ENCODE data around the gene LDHAL6A. TPM values are rescaled to one million over a fixed set of nuclear protein-coding genes. Genes with fewer than 3 reads are reported as not detected.

LDHAL6A gene
- total RNA-seq, 1 experiment from 2014 or later, result not detected

GRCh38 chr11:18485913-18486528, 30.4 kb downstream of the LDHAL6A start (continued):
- TF ChIP-seq EMX1 (CRISPR knock-in tag; IDR thresholded peaks at IDR 0.05) (no peak), ZNF232 (CRISPR knock-in tag; IDR thresholded peaks at IDR 0.05) (no peak), ATF6 (CRISPR knock-in tag; IDR thresholded peaks at IDR 0.05) (no peak), ZBTB21 (CRISPR knock-in tag; IDR thresholded peaks at IDR 0.05; ENCODE audit: borderline replicate concordance) (no peak), PRDM15 (CRISPR knock-in tag; IDR thresholded peaks at IDR 0.05) (no peak), ESRRA (CRISPR knock-in tag; IDR thresholded peaks at IDR 0.05; ENCODE audit: borderline replicate concordance) (no peak)

GRCh38 chr11:18490319-18490718, 34.7 kb downstream of the LDHAL6A start:
- Mint-ChIP-seq H3K4me1 (no peaks in the 10 kb centered on the region), H3K36me3 (peaks cover 13% of the 10 kb centered on the region), H3K4me3 (no peak overlapping the region), H3K9me3 (no peaks in the 10 kb centered on the region), H3K27ac (peak overlapping the region; percentile 2; the same call in 1 of the 2 replicates), H3K27me3 (ENCODE audit: low read depth) (no peaks in the 10 kb centered on the region)
- TF ChIP-seq OVOL2 (CRISPR knock-in tag; IDR thresholded peaks at IDR 0.05; ENCODE audit: borderline replicate concordance) (no peak), USF2 (CRISPR knock-in tag; IDR thresholded peaks at IDR 0.05) (no peak), SMAD3 (CRISPR knock-in tag; IDR thresholded peaks at IDR 0.05; ENCODE audit: borderline replicate concordance) (no peak), ERG (CRISPR knock-in tag; IDR thresholded peaks at IDR 0.05) (no peak), JAZF1 (CRISPR knock-in tag; IDR thresholded peaks at IDR 0.05) (no peak), ZNF219 (CRISPR knock-in tag; IDR thresholded peaks at IDR 0.05; ENCODE audit: borderline replicate concordance) (no peak), TCF7 (CRISPR knock-in tag; IDR thresholded peaks at IDR 0.05; ENCODE audit: low read depth) (no peak), FOXP4 (CRISPR knock-in tag; IDR thresholded peaks at IDR 0.05) (no peak), E2F5 (CRISPR knock-in tag; IDR thresholded peaks at IDR 0.05) (no peak), ZNF396 (CRISPR knock-in tag; IDR thresholded peaks at IDR 0.05; ENCODE audit: borderline replicate concordance) (no peak)
- DNase-seq (ENCODE audit: low spot score) (no peak), ATAC-seq (no peak)
- ChIA-PET CTCF (no interaction called here), POLR2A (no interaction called here)

Data from WTC11 (cell line).